Fibroblast of skin of left quadriceps (primary cell): ENCODE results near the gene CPAMD8.
"Not testable (repeated sequence)": the region's sequence is repeated elsewhere in the genome, so short reads cannot be mapped to it uniquely, and the experiment has no call there.

Experiments
- DNase-seq, 2 experiments: peaks; one replicate each; pipeline ENCODE4 v3.0.0-alpha.2; 2013; ENCODE audit warnings: low read depth in 2 of 2

The CPAMD8 gene

GRCh38 chr19:16874978-16875299 is 151.7 kb downstream of the CPAMD8 start:
- not testable (repeated sequence) for DNase-seq

GRCh38 chr19:16874250-16874977 is 152.2 kb downstream of the CPAMD8 start:
- DNase-seq: no peak

GRCh38 chr19:16873594-16873993 is 153.0 kb downstream of the CPAMD8 start:
- no peak for DNase-seq

- DNase-seq: no peak
Observed at GRCh38 chr19:16872728-16873127, 153.9 kb downstream of the CPAMD8 start.

GRCh38 chr19:16871871-16872270 is 154.7 kb downstream of the CPAMD8 start:
- DNase-seq: no peak

GRCh38 chr19:16869331-16869972 is 157.2 kb downstream of the CPAMD8 start:
- no peak for DNase-seq

GRCh38 chr19:16868423-16869130 is 158.0 kb downstream of the CPAMD8 start:
- no peak for DNase-seq

GRCh38 chr19:16867211-16867610 is 159.4 kb downstream of the CPAMD8 start:
- no peak for DNase-seq

GRCh38 chr19:16862826-16863415 is 163.7 kb downstream of the CPAMD8 start:
- DNase-seq: no peak

- DNase-seq: no peak
Observed at GRCh38 chr19:16861834-16862233, 164.8 kb downstream of the CPAMD8 start.

- DNase-seq: no peak
Observed at GRCh38 chr19:16861011-16861410, 165.6 kb downstream of the CPAMD8 start.

GRCh38 chr19:16860118-16860517 is 166.5 kb downstream of the CPAMD8 start:
- DNase-seq: no peak

GRCh38 chr19:16859626-16860025 is 167.0 kb downstream of the CPAMD8 start:
- DNase-seq: no peak

- no peak for DNase-seq
Observed at GRCh38 chr19:16856091-16856490, 170.5 kb downstream of the CPAMD8 start.

GRCh38 chr19:16853066-16853465 is 173.5 kb downstream of the CPAMD8 start:
- DNase-seq: no peak

- DNase-seq: no peak
Observed at GRCh38 chr19:16851031-16851712, 175.4 kb downstream of the CPAMD8 start.

GRCh38 chr19:16850133-16850532 is 176.5 kb downstream of the CPAMD8 start:
- DNase-seq: no peak

- no peak for DNase-seq
Observed at GRCh38 chr19:16849168-16849567, 177.4 kb downstream of the CPAMD8 start.

GRCh38 chr19:16847430-16847829 is 179.2 kb downstream of the CPAMD8 start:
- no peak for DNase-seq

GRCh38 chr19:16846901-16847300 is 179.7 kb downstream of the CPAMD8 start:
- DNase-seq: no peak
